HG03378 (cell line): ENCODE data around the gene PNMA1.

Experiments used
- ATAC-seq: cut with Tn5 transposase; IDR thresholded peaks from one replicate; pipeline ENCODE4 v1.9.1; 2021; ENCODE audit warnings: mild to moderate bottlenecking, moderate library complexity; ENCODE audit not compliant: unreplicated experiment

PNMA1 gene

GRCh38 chr14:73751157-73751691, 37.0 kb upstream of the PNMA1 start:
- ATAC-seq, result no peak

GRCh38 chr14:73750531-73750901, 36.3 kb upstream of the PNMA1 start:
- no peak for ATAC-seq

- ATAC-seq, result no peak
Measured at GRCh38 chr14:73749706-73750530, 35.7 kb upstream of the PNMA1 start.

- no peak for ATAC-seq
Measured at GRCh38 chr14:73748858-73749357, 34.7 kb upstream of the PNMA1 start.

GRCh38 chr14:73747379-73748211, 33.4 kb upstream of the PNMA1 start:
- ATAC-seq, result no peak

GRCh38 chr14:73746520-73747378, 32.6 kb upstream of the PNMA1 start:
- ATAC-seq, result no peak

- ATAC-seq, result no peak
Measured at GRCh38 chr14:73745571-73746519, 31.7 kb upstream of the PNMA1 start.

- no peak for ATAC-seq
Measured at GRCh38 chr14:73744874-73745529, 30.8 kb upstream of the PNMA1 start.

GRCh38 chr14:73744175-73744867, 30.1 kb upstream of the PNMA1 start:
- no peak for ATAC-seq

- peak; percentile 40 for ATAC-seq
Measured at GRCh38 chr14:73743431-73743931, 29.3 kb upstream of the PNMA1 start.

- ATAC-seq, result no peak
Measured at GRCh38 chr14:73742520-73743238, 28.5 kb upstream of the PNMA1 start.

GRCh38 chr14:73741876-73742519, 27.8 kb upstream of the PNMA1 start:
- ATAC-seq, result no peak

GRCh38 chr14:73741386-73741875, 27.2 kb upstream of the PNMA1 start:
- ATAC-seq, result no peak

GRCh38 chr14:73740618-73741326, 26.6 kb upstream of the PNMA1 start:
- ATAC-seq, result no peak

GRCh38 chr14:73739899-73740617, 25.9 kb upstream of the PNMA1 start:
- ATAC-seq, result no peak
